COLO668 (cell line): ENCODE data around the gene CPNE2.
"Not testable (repeated sequence)": the region's sequence is repeated elsewhere in the genome, so short reads cannot be mapped to it uniquely, and the experiment has no call there.

Experiments used
- DNase-seq: peaks from one replicate; lab custom pipeline; 2025; ENCODE audit not compliant: unreplicated experiment; lab: John Stamatoyannopoulos, UW

CPNE2 gene

DNA sequence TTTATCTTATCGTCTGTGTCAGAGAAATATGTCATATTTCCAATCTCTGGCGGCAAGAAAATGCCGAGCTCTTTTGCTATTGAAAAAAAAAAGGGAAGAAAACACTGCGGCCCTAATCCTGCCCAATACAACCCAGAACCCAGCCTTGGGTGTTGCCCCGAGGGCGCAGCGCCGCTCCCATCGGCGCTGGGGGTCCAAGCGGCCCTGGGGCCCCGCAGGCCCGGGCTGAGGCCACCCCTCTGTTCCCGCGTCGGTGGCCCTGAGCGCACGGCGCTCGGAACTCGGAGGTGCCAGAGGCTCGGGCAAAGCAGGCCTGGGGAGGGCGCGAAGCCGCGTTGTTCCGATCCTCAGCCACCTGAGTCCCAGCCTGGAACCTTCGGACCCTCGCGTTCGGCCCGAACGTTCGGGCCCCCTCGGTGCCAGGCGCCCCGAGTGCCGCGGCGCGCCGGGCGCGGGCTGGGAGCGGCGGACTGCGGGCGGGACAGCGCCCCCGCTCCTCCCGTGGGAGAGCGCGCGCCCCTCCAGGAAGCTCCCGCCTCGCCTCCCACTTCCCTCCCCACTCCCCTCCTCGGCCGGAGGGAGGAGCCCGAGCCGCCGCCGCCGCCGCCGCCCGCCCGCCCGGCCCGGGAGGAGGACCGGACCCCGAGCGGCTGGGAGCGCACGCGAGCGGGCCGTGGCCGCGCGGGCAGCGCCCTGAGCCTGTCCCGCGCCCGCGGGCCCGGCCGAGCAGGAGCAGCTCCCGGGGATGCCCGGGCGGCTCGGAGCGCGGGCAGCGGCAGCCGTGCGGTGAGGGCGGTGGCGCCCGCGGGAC lies at the start of gene CPNE2:
Gene CPNE2 (plus strand): TSS at position 609 of the 811 bp plus-strand sequence. CDS start 18,160 bp downstream, outside the sequence.
- peak; percentile 78 for DNase-seq

DNA sequence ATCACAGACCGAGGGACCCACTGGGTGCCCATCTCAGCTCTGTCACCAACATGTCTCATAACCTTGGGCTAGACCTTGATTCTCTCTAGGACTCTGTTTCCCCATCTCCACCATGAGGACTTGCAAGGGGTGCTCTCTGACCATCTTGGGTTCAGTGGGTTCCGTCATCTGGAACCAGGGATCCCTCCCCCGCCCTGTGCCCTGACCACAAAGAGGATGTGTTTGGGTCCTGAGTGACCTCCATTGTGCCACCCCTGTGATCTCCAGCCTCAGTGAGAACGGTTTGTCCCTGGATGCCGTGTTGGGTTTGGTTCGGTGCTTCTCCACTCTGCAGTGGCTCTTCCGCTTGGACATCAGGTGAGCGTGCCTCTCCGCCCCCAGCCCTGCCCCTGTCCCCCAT lies 49.1 kb upstream of the CPNE2 start:
- no peak for DNase-seq

DNA sequence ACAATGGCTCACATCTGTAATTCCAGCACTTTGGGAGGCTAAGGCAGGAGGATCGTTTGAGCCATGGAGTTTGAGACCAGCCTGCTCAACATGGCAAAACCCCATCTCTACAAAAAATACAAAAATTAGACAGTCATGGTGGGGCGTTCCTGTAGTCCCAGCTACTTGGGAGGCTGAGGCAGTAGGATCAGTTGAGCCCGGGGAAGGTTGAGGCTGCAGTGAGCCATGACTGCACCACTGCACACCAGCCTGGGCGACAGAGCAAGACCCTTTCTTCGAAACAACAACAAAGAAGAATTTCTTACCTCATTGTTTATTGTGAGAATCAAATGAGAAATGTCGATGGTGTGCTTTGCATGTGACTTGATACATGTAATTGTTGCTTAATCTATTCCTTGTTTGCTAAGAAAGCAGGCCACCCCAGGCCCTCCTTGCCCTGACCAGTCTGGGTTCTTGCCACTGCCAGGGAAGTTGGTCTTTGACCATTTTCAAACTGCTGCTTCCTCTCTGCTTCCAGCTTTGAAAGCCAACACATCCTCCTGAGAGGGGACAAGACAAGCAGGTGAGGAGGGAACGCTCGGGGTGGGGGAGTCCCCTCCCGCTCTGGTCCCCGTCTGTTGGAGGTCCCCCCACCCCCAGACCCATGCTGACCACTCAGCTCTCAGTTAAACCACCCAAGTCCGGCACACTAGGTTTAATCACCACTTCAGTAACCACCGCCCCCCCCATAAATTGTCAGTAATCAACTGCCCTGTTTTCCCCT lies 47.3 kb upstream of the CPNE2 start:
- DNase-seq, result no peak

DNA sequence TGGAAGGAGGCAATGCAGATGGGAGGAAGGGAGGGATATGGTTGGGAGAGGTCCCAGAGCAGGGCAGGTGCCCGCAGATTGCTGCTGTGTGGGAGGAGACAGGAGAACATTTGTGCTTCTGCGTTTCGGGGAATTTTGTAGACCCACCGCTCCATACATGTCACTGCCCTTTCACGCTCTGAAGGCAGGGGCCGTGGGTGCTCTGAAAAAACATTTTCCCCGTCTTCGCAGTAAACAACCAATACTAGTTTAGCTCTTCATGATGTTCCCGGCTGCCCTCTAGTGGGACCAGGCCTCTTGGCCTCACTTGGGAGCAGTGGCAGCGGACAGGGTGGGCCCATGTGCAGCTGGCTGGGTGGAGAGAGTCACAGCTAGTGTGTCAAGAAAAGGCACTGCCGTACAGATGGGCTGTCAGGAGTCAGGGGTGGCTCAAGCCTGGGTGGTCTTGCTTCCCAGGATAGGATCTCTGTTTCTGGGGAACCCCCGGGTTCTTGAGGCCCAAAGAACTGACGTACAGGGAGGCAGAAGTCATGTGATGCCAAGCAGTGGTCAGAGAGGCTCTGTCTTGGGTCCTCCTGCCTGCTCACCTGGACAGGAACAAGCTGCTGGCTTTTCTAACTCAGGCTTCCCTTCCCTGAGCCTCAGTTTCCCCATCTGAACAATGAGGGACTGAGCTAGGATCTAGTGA lies 46.5 kb upstream of the CPNE2 start:
- DNase-seq, result no peak

DNA sequence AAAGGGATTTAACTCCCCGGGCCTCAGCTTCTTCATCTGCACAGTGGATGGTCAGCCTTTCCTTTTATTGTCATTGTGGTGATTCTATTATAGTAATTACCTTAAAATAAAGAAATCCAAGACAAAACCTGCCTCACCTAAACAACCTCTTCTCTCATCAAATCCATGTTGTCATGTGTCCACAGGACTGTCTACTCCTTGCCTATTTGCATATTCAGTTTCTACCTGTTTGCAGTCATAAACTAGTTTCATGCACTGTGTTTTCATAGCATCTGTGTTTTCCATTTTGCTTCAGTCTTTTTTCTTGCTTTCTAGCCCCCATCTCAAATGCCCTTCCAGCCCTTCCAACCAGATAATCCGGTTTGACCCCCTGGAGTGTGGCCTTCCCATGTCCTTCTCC lies 44.3 kb upstream of the CPNE2 start:
- no peak for DNase-seq

DNA sequence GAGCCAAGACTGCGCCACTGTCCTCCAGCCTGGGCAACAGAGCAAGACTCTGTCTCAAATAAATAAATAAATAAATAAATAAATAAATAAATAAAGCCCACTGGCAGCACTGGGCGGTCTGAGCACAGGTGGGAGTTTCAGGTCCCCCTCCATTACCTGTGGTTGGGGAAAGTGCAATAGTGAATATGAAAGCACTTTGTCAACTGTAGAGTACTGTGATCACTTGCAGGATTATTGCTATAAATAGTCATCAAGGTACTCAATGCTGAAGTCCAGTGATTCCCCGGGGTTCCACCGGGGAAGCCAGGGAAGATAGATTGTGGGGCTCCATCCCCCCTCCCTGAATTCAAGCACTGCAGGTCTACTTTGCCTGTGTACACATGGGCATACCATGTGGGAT lies 42.7 kb upstream of the CPNE2 start:
- no peak for DNase-seq

DNA sequence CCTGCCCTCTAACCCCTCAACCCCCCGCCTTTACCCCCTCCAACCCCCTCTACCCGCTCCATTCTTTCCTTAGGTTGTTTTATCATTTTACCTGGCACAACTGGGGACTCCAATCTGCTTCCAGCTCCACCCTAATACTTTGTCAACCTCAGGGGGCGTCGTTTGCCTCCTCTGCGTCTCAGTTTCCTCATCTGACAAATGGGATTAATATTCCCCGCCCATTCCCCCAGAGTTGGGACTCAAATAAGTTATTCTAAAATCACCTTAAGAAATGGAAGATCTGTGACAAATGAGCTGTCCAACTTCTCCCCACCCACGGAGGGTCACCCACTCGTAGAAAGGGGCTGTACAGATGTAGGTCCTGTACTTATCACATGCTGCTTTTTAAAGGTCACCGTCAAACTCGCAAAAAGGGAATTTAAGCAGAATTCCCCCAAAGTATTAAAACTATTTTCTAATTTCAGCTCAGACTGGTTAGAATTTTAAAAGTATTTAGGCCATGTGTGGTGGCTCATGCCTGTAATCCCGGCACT lies 40.6 kb upstream of the CPNE2 start:
- DNase-seq, result no peak

DNA sequence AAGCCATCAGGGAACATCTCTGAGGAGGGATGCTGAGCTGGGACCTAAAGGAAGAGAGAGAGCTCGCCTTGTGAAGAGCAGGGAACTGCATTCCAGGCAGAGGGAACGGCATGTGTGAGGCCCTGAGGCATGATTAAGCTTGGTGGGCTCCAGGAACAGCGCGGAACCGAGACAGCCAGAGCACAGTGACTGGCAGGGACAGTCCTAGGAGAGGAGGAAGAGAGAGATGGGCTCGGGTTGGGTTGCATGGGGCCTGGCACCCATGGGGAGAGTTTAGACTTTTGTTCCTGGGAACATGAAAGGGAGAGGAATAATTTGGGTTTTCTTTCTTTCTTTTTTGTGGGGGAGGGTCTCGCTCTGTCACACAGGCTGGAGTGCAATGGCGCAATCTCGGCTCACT lies 39.2 kb upstream of the CPNE2 start:
- no peak for DNase-seq

DNA sequence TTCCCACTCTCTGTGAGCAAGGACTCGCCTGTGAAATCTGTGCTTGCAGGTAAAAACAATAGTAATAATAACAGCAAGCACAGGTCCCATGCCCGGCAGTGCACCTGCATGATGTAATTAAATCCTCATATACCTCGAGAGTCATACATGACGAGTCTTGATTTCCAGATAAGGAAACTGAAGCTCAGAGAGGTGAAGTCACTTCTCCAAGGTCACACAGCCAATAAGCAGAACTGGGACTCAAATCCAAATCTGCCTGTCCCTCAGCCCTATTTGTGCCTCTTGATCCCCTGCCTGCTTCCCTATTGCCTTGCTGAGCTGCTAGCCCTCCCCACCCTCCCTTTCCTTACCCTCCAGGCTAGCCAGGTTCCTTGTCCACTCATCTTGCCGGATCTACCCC lies 38.0 kb upstream of the CPNE2 start:
- no peak for DNase-seq

DNA sequence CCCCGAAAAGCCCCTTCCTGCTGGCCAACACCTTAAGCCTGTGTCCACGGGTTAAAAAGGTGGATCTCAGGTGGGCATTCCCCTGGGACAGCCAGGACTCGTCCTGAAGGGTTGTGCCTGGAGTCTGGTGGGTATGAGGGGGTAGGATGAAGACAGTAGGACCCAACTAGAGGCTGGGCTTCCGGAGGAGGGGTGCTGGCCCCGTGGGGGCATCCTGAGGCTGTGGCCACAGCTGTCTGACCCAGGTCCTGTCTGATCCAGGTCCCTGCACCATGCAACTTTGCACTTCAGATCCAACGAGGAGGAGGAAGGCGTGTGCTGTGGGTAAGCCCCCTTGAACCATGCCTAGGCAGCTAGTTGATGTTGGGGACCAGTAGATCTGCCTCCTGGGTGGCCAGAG lies 37.6 kb upstream of the CPNE2 start:
- no peak for DNase-seq

DNA sequence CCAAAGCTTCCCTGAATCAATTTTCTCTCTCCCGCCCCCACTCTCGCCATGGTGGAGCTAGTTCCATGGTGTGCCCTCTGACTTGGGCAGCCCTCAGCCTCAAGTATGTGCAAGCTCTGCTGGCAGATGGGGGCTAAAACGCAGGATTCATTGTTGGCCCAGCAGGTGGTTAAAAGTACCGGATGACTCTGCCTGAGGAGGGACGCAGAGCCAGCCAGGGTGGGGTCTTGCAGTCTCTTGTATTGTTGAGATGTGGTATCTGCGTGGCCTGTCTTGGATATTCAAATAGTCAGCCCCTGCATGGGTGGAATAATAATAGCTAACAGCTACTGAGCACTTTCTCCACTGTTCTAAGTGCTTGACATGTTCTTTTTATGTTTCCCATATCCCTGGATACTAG lies 36.7 kb upstream of the CPNE2 start:
- no peak for DNase-seq

DNA sequence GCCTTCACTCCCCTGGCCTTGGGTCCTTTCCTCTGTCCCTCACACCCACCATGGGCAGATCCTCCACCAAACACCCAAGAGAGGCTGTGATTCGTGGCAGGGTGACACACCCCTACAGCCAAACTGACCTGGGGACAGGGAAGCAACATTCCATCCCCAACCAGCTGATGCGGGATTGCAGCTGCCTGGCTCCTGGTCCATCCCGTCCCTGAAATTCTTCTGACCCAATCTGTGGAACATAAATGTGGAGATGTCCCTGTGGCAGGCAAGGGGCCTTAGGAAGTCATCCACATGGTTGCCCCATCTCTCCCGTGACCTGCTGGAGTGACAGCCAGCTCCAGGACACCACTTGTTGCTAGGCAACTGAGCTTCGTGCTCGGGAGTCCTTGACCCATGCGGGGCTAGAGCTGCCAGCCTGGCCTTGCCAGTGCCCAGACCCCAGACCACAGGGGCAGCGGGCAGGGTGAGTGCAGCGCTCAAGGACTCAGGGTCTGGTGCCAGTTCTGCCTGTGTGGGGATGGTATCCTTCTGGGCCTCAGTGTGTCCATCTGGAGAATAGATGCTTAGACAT lies 34.0 kb upstream of the CPNE2 start:
- DNase-seq, result no peak

DNA sequence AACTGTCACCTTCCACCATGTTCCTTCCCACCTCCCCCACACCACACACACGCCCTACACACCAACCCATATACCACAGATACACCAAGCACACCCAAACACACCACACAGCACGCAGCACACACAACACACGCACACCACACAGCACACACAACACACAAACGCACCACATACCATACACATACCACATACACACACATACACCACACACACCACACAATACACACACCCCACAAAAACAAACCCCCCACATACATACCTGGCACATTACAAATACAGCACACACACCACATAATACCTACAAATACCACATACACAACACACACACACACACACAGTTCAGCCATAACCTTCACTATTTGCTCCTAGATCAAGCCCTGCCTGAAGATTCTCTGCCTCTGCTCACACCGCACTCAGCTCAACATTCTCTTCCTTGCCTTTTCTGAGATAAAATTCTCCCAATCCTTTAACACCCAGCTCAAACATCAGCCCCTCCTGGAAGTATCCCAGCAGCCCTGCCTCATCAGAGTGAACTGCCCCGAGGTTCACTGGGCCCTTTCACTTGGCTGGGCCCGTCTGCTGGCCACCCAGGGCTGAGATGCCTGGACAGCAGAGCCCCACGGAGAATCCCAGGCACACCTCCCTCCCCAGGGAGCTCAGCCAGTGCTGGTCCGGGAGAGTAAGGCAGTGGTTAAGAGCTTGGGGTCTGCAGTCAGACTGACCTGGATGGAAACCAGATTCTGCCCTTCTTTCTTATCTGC lies 31.9 kb upstream of the CPNE2 start:
- no peak for DNase-seq

DNA sequence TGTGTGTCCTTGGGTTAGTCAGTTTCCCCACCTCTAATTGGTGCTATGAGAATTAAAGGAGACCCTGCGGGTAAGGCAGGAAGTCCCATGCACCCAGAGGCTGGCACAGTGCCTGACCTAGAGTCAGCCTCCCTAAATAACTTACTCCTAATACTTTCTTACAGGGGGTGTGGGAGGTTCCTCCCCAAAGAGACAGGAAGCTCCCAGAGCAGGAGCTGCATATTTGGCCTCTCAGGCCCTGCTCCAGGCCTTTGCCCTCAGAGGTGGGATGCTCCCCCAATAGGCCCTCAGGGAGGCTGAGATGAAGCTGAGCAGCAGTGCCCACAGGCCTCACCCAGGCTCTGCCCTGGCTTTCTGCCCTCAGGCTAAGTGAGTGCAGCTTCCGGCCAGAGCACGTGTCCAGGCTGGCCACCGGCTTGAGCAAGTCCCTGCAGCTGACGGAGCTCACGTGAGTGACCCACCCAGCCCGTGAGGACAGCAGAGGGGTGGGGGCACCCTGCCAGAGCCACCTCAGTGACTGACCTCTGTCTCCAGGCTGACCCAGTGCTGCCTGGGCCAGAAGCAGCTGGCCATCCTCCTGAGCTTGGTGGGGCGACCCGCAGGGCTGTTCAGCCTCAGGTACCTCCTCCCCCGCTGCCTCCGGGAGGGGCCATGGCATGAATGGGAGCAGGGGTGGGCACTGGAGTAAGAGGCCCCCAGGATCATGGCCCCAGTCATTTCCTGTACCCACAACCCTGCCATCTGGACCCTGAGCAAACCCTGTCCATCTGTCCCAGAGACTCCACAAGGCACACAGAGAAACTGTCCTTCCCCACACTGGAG lies 31.1 kb upstream of the CPNE2 start:
- peak; percentile 24 for DNase-seq

DNA sequence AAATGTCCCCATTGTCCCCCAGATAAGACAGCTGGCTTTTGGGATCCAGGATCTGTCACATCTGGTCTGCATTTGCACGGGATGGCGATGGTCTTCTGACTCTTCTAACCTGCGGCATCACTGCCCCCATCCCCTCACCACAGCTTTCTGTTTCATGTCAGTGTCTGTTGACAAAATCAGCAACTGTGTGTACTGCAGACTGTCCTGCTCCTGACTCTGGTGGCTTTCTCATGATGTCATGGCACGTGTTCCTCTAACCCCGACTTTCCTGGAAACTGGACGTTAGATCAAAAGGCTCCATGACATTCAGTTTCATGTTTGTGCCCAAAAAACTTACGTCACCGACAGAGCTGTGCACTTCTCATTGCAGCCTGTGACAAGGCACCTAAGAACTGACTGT lies 30.1 kb upstream of the CPNE2 start:
- no peak for DNase-seq

DNA sequence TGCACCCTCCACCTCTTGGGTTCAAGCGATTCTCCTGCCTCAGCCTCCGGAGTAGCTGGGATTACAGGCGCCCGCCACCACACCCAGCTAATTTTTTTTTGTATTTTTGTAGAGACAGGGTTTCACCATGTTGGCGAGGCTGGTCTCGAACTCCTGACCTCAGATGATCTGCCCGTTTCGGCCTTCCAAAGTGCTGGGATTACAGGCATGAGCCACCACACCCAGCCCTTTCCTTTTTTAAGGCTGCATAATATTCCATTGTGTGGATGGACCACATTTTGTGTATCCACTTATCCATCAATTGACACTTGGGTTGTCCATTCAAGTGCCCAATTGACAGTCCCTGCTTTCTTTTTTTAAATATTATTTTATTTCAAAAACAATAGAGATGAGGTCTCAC lies 29.2 kb upstream of the CPNE2 start:
- DNase-seq, result not testable (repeated sequence)

DNA sequence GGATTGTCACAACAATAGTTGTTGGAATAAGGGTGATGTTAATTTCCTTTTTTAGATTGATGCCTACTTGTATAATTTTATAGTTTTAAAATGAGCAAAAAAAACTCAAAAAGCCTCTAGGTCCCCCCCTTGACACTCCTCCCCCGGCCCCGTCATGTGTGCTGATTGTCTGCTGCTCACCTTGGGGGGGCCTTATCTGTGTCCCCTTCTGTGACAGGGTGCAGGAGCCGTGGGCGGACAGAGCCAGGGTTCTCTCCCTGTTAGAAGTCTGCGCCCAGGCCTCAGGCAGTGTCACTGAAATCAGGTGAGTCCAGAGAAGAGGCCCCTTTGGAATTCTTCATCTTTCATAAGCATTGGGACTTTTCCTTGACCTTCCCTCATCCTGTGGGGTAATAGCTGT lies 27.4 kb upstream of the CPNE2 start:
- DNase-seq, result no peak

DNA sequence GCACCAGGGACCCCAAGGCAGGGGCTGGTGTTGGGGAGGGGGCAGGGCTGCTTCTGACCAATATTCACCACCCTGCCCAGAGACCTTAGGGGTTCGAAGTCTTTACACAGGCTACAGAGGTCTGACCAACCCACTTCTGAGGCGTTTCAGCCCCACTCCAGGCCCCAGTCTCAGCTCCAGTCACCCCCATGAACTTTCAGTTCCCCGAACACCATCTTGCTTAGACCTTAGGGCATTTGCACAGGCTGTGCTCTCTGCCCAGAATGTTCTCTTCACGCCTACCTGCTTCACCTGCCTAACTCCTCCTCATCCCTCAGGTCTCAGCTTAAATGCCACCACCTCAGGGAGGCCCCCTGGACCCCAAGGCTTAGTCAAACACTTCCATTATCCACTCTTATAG lies 25.8 kb upstream of the CPNE2 start:
- no peak for DNase-seq

DNA sequence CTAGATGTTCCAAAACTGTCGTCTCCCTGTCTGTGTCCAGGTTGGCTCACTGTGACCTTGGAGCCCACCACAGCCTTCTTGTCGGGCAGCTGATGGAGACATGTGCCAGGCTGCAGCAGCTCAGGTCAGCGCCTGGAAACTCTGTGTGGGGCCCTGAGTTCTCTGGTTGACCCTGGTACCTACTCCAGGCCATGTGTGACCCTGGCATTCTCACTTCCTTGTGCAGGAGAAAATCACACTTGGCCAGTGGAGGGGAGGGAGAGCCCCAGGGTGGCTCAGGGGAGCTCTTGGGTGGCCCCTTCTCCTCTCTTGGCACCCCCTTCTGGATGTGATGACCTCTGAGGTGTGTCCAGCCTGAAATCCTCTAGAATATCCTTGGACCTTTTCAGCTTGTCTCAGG lies 25.0 kb upstream of the CPNE2 start:
- no peak for DNase-seq

DNA sequence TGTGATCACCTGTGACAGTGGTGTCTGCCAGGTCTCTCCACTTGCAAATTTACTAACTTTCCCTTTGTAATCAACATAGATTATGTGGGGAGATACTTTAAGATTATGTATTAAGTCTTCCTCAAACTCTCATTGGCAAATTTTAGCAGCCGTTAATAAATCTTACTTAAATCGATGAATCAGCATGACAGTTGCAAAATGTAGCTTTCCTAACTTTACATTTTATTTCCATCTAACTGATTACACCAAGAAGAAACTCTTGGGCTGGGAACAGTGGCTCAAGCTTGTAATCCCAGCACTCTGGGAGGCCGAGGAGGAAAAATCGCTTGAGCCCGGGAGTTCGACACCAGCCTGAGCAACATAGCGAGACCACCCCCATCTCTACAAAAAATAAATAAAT lies 23.3 kb upstream of the CPNE2 start:
- no peak for DNase-seq
